RWPE1 (cell line): Measurements from ENCODE around the gene TACSTD2.
"Not testable (repeated sequence)": the region's sequence is repeated elsewhere in the genome, so short reads cannot be mapped to it uniquely, and the experiment has no call there.

ENCODE experiments used
- CTCF ChIA-PET: fragments of 350-600 bp; sonication (Branson Sonifier 250); formaldehyde crosslinking; extraction: SDS; loops from one replicate; lab custom pipeline; 2021; lab: Yijun Ruan, JAX
- POLR2A ChIA-PET: fragments of 400-600 bp; formaldehyde crosslinking; extraction: SDS; loops from one replicate; lab custom pipeline; 2020; ENCODE audit warnings: antibody characterized with exemption; ENCODE audit not compliant: low non-redundant PET; lab: Yijun Ruan, JAX
- DNase-seq: peaks from one replicate; pipeline ENCODE4 v3.0.0; 2012; ENCODE audit warnings: low spot score
- H3K27ac ChIP-seq: fragments of 450-650 bp; 2 replicates; pipeline ENCODE4 v1.5.1; 2017
- CTCF ChIP-seq: fragments of 450-650 bp; conservative IDR thresholded peaks from 2 replicates; pipeline ENCODE4 v1.5.1; 2017; ENCODE audit warnings: low read depth, mild to moderate bottlenecking

TACSTD2 gene

GRCh38 chr1:58545591-58546519 lies 31.2 kb downstream of the TACSTD2 start:
- TF ChIP-seq CTCF, result no peak
- CTCF ChIA-PET, result interaction anchor here (0.7 to 1.6 kb wide), 6 partner anchors 11 to 1223 kb away, joined by 3 to 8 read pairs (median 6); no protein-coding TSS in a partner anchor
- peak overlapping the region; percentile 97 for H3K27ac ChIP-seq
- POLR2A ChIA-PET, result interaction anchor here (0.7 to 0.9 kb wide), 2 partner anchors 27 to 72 kb away, joined by 3 to 4 read pairs; no protein-coding TSS in a partner anchor
- DNase-seq, result peak; percentile 54

GRCh38 chr1:58543260-58543659 lies 33.8 kb downstream of the TACSTD2 start:
- POLR2A ChIA-PET, result no interaction called here
- no peak for DNase-seq
- H3K27ac ChIP-seq, result no peak overlapping the region
- CTCF ChIA-PET, result interaction anchor here (1.3 kb wide), 1 partner anchor 84 kb away, joined by 3 read pairs; no protein-coding TSS in a partner anchor
- no peak for TF ChIP-seq CTCF

- H3K27ac ChIP-seq, result no peak overlapping the region
- POLR2A ChIA-PET, result no interaction called here
- CTCF ChIA-PET, result interaction anchor here (1.8 kb wide), 1 partner anchor 113 kb away, joined by 5 read pairs; no protein-coding TSS in a partner anchor
- no peak for TF ChIP-seq CTCF
- no peak for DNase-seq
Measured at GRCh38 chr1:58539553-58539952, 37.5 kb downstream of the TACSTD2 start.

GRCh38 chr1:58538821-58539220 lies 38.2 kb downstream of the TACSTD2 start:
- CTCF ChIA-PET, result interaction anchor here (0.8 to 1.8 kb wide), 2 partner anchors 23 to 113 kb away, joined by 3 to 5 read pairs; no protein-coding TSS in a partner anchor
- DNase-seq, result no peak
- POLR2A ChIA-PET, result no interaction called here
- TF ChIP-seq CTCF, result no peak
- H3K27ac ChIP-seq, result no peak overlapping the region

GRCh38 chr1:58531842-58532241 lies 45.2 kb downstream of the TACSTD2 start:
- POLR2A ChIA-PET, H3K27ac ChIP-seq, DNase-seq, CTCF ChIA-PET: not testable (repeated sequence)

GRCh38 chr1:58529284-58529683 lies 47.8 kb downstream of the TACSTD2 start:
- TF ChIP-seq CTCF, result no peak
- ChIA-PET POLR2A (no interaction called here), CTCF (no interaction called here)
- H3K27ac ChIP-seq, result no peak overlapping the region
- no peak for DNase-seq
